H9 (cell line): ENCODE measurements around the gene ZCCHC4. TPM values are rescaled to one million over a fixed set of nuclear protein-coding genes. Genes with fewer than 3 reads are reported as not detected.

Experiments
- DNase-seq: peaks from one replicate; pipeline ENCODE4 v3.0.0-alpha.2; 2017
- H2AFZ ChIP-seq: one replicate; pipeline ENCODE4 v1.6.1; 2013; ENCODE audit warnings: mild to moderate bottlenecking, low read length, control low read depth, moderate library complexity
- H2AK5ac ChIP-seq: 2 replicates; pipeline ENCODE4 v1.6.1; 2013; ENCODE audit warnings: low read length, control low read depth, mixed read lengths; ENCODE audit not compliant: insufficient read length
- H2BK120ac ChIP-seq: one replicate; pipeline ENCODE4 v1.6.1; 2013; ENCODE audit warnings: low read depth, mild to moderate bottlenecking, low read length, control low read depth, inconsistent platforms; ENCODE audit not compliant: poor library complexity, severe bottlenecking
- H2BK12ac ChIP-seq: 2 replicates; pipeline ENCODE4 v1.6.1; 2013; ENCODE audit warnings: low read length, control low read depth, mixed read lengths, low read depth; ENCODE audit not compliant: insufficient read length
- H2BK15ac ChIP-seq: 2 replicates; pipeline ENCODE4 v1.6.1; 2013; ENCODE audit warnings: low read depth, low read length, control low read depth
- H2BK20ac ChIP-seq: one replicate; pipeline ENCODE4 v1.6.1; 2013; ENCODE audit warnings: low read depth, mild to moderate bottlenecking, low read length, control low read depth, inconsistent platforms; ENCODE audit not compliant: poor library complexity, severe bottlenecking
- H2BK5ac ChIP-seq: 2 replicates; pipeline ENCODE4 v1.6.1; 2013; ENCODE audit warnings: low read length, control low read depth, mixed read lengths; ENCODE audit not compliant: insufficient read length
- H3K14ac ChIP-seq: 2 replicates; pipeline ENCODE4 v1.6.1; 2013; ENCODE audit warnings: low read length, control low read depth; ENCODE audit not compliant: insufficient read depth
- H3K18ac ChIP-seq: 2 replicates; pipeline ENCODE4 v1.6.1; 2013; ENCODE audit warnings: low read depth, mild to moderate bottlenecking, mixed read lengths, low read length, control low read depth; ENCODE audit not compliant: insufficient read length
- H3K23ac ChIP-seq: 2 replicates; pipeline ENCODE4 v1.6.1; 2013; ENCODE audit warnings: low read length, control low read depth, mixed read lengths, low read depth; ENCODE audit not compliant: insufficient read length
- H3K23me2 ChIP-seq: 2 replicates; pipeline ENCODE4 v1.6.1; 2013; ENCODE audit warnings: low read depth, mild to moderate bottlenecking, mixed read lengths, low read length, control low read depth; ENCODE audit not compliant: insufficient read length, poor library complexity, severe bottlenecking
- H3K27ac ChIP-seq: 2 replicates; pipeline ENCODE4 v1.5.1; 2013; ENCODE audit warnings: low read length, control low read depth, mixed read lengths, low read depth; ENCODE audit not compliant: insufficient read length
- H3K27me3 ChIP-seq: 2 replicates; pipeline ENCODE4 v1.6.1; 2013; ENCODE audit warnings: low read length, control low read depth, inconsistent platforms; ENCODE audit not compliant: insufficient read depth
- H3K4ac ChIP-seq: 2 replicates; pipeline ENCODE4 v1.6.1; 2013; ENCODE audit warnings: low read depth, mild to moderate bottlenecking, control low read depth, inconsistent platforms, low read length, moderate library complexity
- H3K4me1 ChIP-seq: 2 replicates; pipeline ENCODE4 v1.6.1; 2013; ENCODE audit warnings: low read length, control low read depth, inconsistent platforms; ENCODE audit not compliant: insufficient read depth
- H3K4me2 ChIP-seq: 2 replicates; pipeline ENCODE4 v1.6.1; 2013; ENCODE audit warnings: low read length, control low read depth, mixed read lengths; ENCODE audit not compliant: insufficient read length, insufficient read depth
- H3K56ac ChIP-seq: 2 replicates; pipeline ENCODE4 v1.6.1; 2013; ENCODE audit warnings: low read depth, mild to moderate bottlenecking, mixed read lengths, low read length, control low read depth; ENCODE audit not compliant: insufficient read length
- H3K79me1 ChIP-seq: 2 replicates; pipeline ENCODE4 v1.6.1; 2013; ENCODE audit warnings: low read depth, mild to moderate bottlenecking, moderate library complexity, low read length, control low read depth, inconsistent platforms; ENCODE audit not compliant: insufficient read depth, poor library complexity, severe bottlenecking
- H3K79me2 ChIP-seq: 2 replicates; pipeline ENCODE4 v1.6.1; 2013; ENCODE audit warnings: low read length, control low read depth, inconsistent platforms; ENCODE audit not compliant: insufficient read depth
- H3K9ac ChIP-seq: 2 replicates; pipeline ENCODE4 v1.6.1; 2013; ENCODE audit warnings: low read length, control low read depth, mixed read lengths; ENCODE audit not compliant: insufficient read length; ENCODE audit errors: extremely low read depth
- H3K9me3 ChIP-seq: one replicate; pipeline ENCODE4 v1.6.1; 2013; ENCODE audit warnings: low read depth, low read length, inconsistent platforms; ENCODE audit not compliant: control insufficient read depth
- H3T11ph ChIP-seq: one replicate; pipeline ENCODE4 v1.6.1; 2013; ENCODE audit warnings: mild to moderate bottlenecking, low read length, control low read depth, inconsistent platforms
- H4K20me1 ChIP-seq: one replicate; pipeline ENCODE4 v1.6.1; 2013; ENCODE audit not compliant: control insufficient read depth, insufficient read length, insufficient read depth
- H4K5ac ChIP-seq: 2 replicates; pipeline ENCODE4 v1.6.1; 2013; ENCODE audit warnings: low read depth, mild to moderate bottlenecking, mixed read lengths, low read length, control low read depth; ENCODE audit not compliant: insufficient read length
- H4K8ac ChIP-seq: replicated peaks from 2 replicates; pipeline ENCODE4 v1.6.1; 2013; ENCODE audit warnings: low read length, control low read depth, mixed read lengths, low read depth; ENCODE audit not compliant: insufficient read length
- H4K91ac ChIP-seq: 2 replicates; pipeline ENCODE4 v1.6.1; 2013; ENCODE audit warnings: low read depth, mild to moderate bottlenecking, moderate library complexity, mixed read lengths, low read length, control low read depth; ENCODE audit not compliant: insufficient read length
- H3K27ac Mint-ChIP-seq, 3 experiments: 2 replicates in 2 of 3; 3 replicates in 1 of 3; pipeline ENCODE4 v1.8.0; 2020 to 2021; ENCODE audit warnings: mixed read lengths in 3 of 3, mild to moderate bottlenecking in 1 of 3, moderate library complexity in 1 of 3
- H3K27me3 Mint-ChIP-seq: 2 replicates; pipeline ENCODE4 v1.8.0; 2021; ENCODE audit warnings: low read depth, mild to moderate bottlenecking, moderate library complexity, mixed read lengths
- H3K36me3 Mint-ChIP-seq, 3 experiments: 2 replicates in 2 of 3; 3 replicates in 1 of 3; pipeline ENCODE4 v1.8.0; 2020 to 2021; ENCODE audit warnings: low read depth in 3 of 3, mixed read lengths in 3 of 3; ENCODE audit not compliant: insufficient read depth in 1 of 3
- H3K4me1 Mint-ChIP-seq, 2 experiments: 2 replicates each; pipeline ENCODE4 v1.8.0; 2020; ENCODE audit warnings: mixed read lengths in 2 of 2
- H3K4me3 Mint-ChIP-seq, 2 experiments: 2 replicates in 1 of 2; 3 replicates in 1 of 2; pipeline ENCODE4 v1.8.0; 2020 to 2021; ENCODE audit warnings: mild to moderate bottlenecking in 2 of 2, mixed read lengths in 2 of 2, moderate library complexity in 1 of 2
- H3K9me3 Mint-ChIP-seq, 2 experiments: 2 replicates in 1 of 2; 3 replicates in 1 of 2; pipeline ENCODE4 v1.8.0; 2020; ENCODE audit warnings: mild to moderate bottlenecking in 2 of 2, mixed read lengths in 2 of 2, moderate library complexity in 1 of 2
- CTCF ChIP-seq: fragments of 200-600 bp; sonication (generic); conservative IDR thresholded peaks from 3 replicates; pipeline ENCODE4 v1.8.0; 2021; ENCODE audit warnings: antibody characterized with exemption, mild to moderate bottlenecking
- WGBS: extraction: QIAGEN DNeasy Blood & Tissue Kit; methylation state at CpG from one replicate; pipeline ENCODE4 v1.1.7; 2013; ENCODE audit warnings: missing lambda C conversion rate, low lambda C conversion rate, mixed read lengths; ENCODE audit not compliant: insufficient read length; ENCODE audit errors: extremely low coverage; 5-methylcytosine and 5-hydroxymethylcytosine counted together
- total RNA-seq: library from RNA; stranded (reverse); gene quantifications from 2 replicates; pipeline ENCODE4 v1.2.1, GENCODE V29; 2021

Gene ZCCHC4
- total RNA-seq, 1 experiment from 2014 or later, result 6.8 TPM

- Histone ChIP-seq H3K9ac (no peak overlapping the region), H3K27ac (no peak overlapping the region), H2BK120ac (no peak overlapping the region), H3K4me1 (no peaks in the 10 kb centered on the region), H4K20me1 (no peaks in the 10 kb centered on the region), H3K56ac (no peak overlapping the region), H2BK15ac (no peak overlapping the region), H3K4me2 (no peak overlapping the region), H4K8ac (no peak overlapping the region), H3K18ac (no peak overlapping the region), H4K91ac (no peak overlapping the region), H2AFZ (no peak overlapping the region), H3K23me2 (no peaks in the 10 kb centered on the region), H4K5ac (no peak overlapping the region), H2BK5ac (no peak overlapping the region), H3K9me3 (no peaks in the 10 kb centered on the region), H3K79me1 (no peaks in the 10 kb centered on the region), H3K4ac (no peak overlapping the region), H2AK5ac (no peak overlapping the region), H3K27me3 (no peaks in the 10 kb centered on the region), H2BK12ac (no peak overlapping the region), H3T11ph (no peak overlapping the region), H3K23ac (no peak overlapping the region), H2BK20ac (no peak overlapping the region), H3K79me2 (no peaks in the 10 kb centered on the region), H3K14ac (no peak overlapping the region)
- WGBS, result no CpG with 5 or more reads among the region's 2 CpGs
- Mint-ChIP-seq H3K27ac (no peak overlapping the region), H3K4me3 (no peak overlapping the region), H3K9me3 (peaks cover 0 to 4% of the 10 kb centered on the region in 2 experiments; a peak in 2 of 5 replicates), H3K27me3 (peaks cover 3% of the 10 kb centered on the region), H3K4me1 (peaks cover under 1 to 3% of the 10 kb centered on the region in 2 experiments; a peak in 3 of 4 replicates), H3K36me3 (no peaks in the 10 kb centered on the region)
- no peak for TF ChIP-seq CTCF
- DNase-seq, result no peak
Observed at GRCh38 chr4:25308306-25308705, 4.3 kb upstream of the ZCCHC4 start.
